Mesothelial cell of epicardium (in vitro differentiated cells): ENCODE measurements around the gene PLEKHD1. TPM values are rescaled to one million over a fixed set of nuclear protein-coding genes. Genes with fewer than 3 reads are reported as not detected.

Experiments
- DNase-seq, 2 experiments: peaks; one replicate each; pipeline ENCODE4 v3.0.0; 2021; ENCODE audit warnings: low spot score in 2 of 2; ENCODE audit not compliant: unreplicated experiment in 2 of 2
- H3K27ac Mint-ChIP-seq: 2 replicates; pipeline ENCODE4 v1.8.0; 2021; ENCODE audit warnings: mixed read lengths
- H3K27me3 Mint-ChIP-seq: 2 replicates; pipeline ENCODE4 v1.8.0; 2021; ENCODE audit warnings: low read depth, mixed read lengths
- H3K36me3 Mint-ChIP-seq: 2 replicates; pipeline ENCODE4 v1.8.0; 2021; ENCODE audit warnings: mixed read lengths
- H3K4me1 Mint-ChIP-seq: 2 replicates; pipeline ENCODE4 v1.8.0; 2021; ENCODE audit warnings: mixed read lengths
- H3K4me3 Mint-ChIP-seq: 2 replicates; pipeline ENCODE4 v1.8.0; 2021; ENCODE audit warnings: mild to moderate bottlenecking, moderate library complexity, mixed read lengths
- H3K9me3 Mint-ChIP-seq: 2 replicates; pipeline ENCODE4 v1.8.0; 2021; ENCODE audit warnings: mixed read lengths
- total RNA-seq: library from RNA; stranded (reverse); gene quantifications from 3 replicates; pipeline ENCODE4 v1.2.1, GENCODE V29; 2021
- TF ChIP-seq, protein P1 (sequence below): fragments of 200-600 bp; sonication (generic); IDR thresholded peaks from one replicate; pipeline ENCODE4 v1.5.0; 2021; ENCODE audit warnings: antibody characterized with exemption; ENCODE audit not compliant: unreplicated experiment

PLEKHD1 gene
- total RNA-seq, 1 donor from 2014 or later, result 0.20 TPM

DNA sequence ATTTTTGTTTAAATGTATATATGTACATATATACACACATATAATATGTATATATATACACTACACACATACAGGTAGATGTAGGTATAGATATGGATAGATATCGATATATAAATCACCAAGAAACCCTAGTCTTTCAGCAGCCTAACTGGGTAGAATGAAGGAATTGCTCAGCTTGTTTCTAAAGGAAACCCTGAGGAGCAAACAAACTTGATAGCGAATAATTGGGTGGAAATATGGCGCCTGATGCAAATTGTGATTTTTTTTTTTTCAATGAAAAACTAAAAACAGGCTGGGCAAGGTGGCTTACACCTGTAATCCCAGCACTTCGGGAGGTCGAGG, 90.4 kb downstream of the PLEKHD1 start:
- H3K27ac Mint-ChIP-seq, result no peak overlapping the region
- H3K4me3 Mint-ChIP-seq, result peak overlapping the region; percentile 72
- no peaks in the 10 kb centered on the region for H3K36me3 Mint-ChIP-seq
- DNase-seq, result no peak
- H3K27me3 Mint-ChIP-seq, result peaks cover 54% of the 10 kb centered on the region
- H3K9me3 Mint-ChIP-seq, result no peaks in the 10 kb centered on the region
- TF ChIP-seq, protein P1, sequence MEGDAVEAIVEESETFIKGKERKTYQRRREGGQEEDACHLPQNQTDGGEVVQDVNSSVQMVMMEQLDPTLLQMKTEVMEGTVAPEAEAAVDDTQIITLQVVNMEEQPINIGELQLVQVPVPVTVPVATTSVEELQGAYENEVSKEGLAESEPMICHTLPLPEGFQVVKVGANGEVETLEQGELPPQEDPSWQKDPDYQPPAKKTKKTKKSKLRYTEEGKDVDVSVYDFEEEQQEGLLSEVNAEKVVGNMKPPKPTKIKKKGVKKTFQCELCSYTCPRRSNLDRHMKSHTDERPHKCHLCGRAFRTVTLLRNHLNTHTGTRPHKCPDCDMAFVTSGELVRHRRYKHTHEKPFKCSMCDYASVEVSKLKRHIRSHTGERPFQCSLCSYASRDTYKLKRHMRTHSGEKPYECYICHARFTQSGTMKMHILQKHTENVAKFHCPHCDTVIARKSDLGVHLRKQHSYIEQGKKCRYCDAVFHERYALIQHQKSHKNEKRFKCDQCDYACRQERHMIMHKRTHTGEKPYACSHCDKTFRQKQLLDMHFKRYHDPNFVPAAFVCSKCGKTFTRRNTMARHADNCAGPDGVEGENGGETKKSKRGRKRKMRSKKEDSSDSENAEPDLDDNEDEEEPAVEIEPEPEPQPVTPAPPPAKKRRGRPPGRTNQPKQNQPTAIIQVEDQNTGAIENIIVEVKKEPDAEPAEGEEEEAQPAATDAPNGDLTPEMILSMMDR, result peak; percentile 57
- peaks cover 10% of the 10 kb centered on the region for H3K4me1 Mint-ChIP-seq

DNA sequence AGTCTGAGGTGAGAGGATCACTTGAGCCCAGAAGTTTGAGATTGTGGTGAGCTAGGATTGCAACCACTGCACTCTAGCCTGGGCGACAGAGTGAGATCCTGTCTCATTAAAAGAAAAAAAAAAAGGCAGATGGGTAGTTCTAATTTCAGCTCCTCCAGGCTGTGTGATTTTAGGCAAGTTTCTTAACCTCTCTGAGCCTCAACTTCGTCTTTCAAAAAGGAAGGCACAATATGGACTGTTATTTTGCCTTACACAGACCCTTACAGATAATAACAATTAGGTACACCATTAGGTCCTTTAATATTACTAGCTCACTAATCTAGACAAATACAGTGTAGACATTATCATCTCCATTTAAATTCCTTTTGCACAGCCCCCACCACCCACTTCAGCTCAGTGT, 94.9 kb downstream of the PLEKHD1 start:
- DNase-seq, result no peak
- Mint-ChIP-seq H3K9me3 (no peaks in the 10 kb centered on the region), H3K27me3 (peaks cover 40% of the 10 kb centered on the region), H3K4me1 (peaks cover 4% of the 10 kb centered on the region), H3K36me3 (no peaks in the 10 kb centered on the region), H3K27ac (no peak overlapping the region), H3K4me3 (no peak overlapping the region)
- TF ChIP-seq, protein P1, result no peak

DNA sequence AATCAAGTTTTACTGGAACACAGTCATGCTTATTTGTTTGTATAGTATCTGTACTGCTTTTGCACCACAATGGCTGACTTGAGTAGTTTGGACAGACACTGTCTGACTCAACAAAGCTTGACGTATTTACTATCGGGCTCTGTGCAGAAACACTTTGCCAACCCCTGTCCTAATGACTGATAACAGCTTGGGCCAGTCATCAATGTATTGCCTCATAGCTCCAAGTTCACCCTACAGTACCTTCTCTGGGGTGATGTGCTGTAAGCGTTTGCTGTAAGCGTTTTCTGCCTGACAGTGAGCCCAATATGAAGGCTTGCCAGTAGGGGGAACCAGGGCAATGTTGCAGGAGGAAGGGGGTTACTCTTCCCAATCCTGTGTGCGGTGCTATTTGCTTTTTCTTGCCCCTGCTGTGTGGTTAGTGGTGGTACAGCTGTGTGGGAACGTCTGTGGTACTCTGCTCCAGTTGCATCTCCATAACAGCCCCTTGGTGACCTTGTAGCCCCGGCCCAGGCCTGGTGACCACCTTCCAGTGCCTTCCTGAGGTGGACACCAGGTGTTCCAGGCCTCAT, 95.6 kb downstream of the PLEKHD1 start:
- peak in 1 of 2 experiments; percentile 42 for DNase-seq
- TF ChIP-seq, protein P1, result peak; percentile 45
- H3K27ac Mint-ChIP-seq, result no peak overlapping the region
- H3K36me3 Mint-ChIP-seq, result no peaks in the 10 kb centered on the region
- H3K27me3 Mint-ChIP-seq, result peaks cover 39% of the 10 kb centered on the region
- H3K4me3 Mint-ChIP-seq, result no peak overlapping the region
- H3K4me1 Mint-ChIP-seq, result peaks cover 2% of the 10 kb centered on the region
- H3K9me3 Mint-ChIP-seq, result no peaks in the 10 kb centered on the region

Other genes with a start within 250 kb of the PLEKHD1 start
- gene GALNT16, start 224.6 kb upstream of the PLEKHD1 start, total RNA-seq, result 6.4 to 9.9 TPM (median 8.2 TPM) in 3 replicates
- 257 to 273 TPM (median 261 TPM) in 3 replicates for gene ERH, start 86.4 kb upstream of the PLEKHD1 start, total RNA-seq
- 59.1 to 59.9 TPM (median 59.4 TPM) in 3 replicates for gene SLC39A9, start 86.0 kb upstream of the PLEKHD1 start, total RNA-seq
- gene CCDC177, start 90.1 kb downstream of the PLEKHD1 start, total RNA-seq, result 0.24 to 0.34 TPM (median 0.34 TPM) in 3 replicates
- 34.7 to 37.3 TPM (median 35.3 TPM) in 3 replicates for gene SUSD6, start 126.9 kb downstream of the PLEKHD1 start, total RNA-seq